ENCODE measurements around the gene VEGFC.

Gene VEGFC

DNA sequence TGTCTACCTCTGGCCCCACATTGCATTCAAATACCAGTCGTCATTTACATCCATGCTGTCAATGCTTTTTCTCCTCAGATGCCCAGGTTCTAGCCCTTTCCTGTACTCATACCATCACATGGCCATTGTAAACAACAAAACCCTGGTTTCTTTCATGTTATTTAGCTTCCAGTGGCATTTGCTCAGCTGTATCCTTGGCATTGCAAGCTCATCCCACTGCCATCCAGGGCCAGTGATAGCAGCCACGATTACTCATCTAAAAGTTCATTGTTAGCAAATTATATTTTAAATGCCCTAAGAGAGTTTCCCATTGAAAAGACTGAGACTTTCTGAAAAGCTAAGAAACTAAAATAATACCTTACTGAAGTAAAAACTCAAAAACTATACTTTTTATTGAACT is 34.0 kb downstream of the VEGFC start:
- no peak for DNase-seq

DNA sequence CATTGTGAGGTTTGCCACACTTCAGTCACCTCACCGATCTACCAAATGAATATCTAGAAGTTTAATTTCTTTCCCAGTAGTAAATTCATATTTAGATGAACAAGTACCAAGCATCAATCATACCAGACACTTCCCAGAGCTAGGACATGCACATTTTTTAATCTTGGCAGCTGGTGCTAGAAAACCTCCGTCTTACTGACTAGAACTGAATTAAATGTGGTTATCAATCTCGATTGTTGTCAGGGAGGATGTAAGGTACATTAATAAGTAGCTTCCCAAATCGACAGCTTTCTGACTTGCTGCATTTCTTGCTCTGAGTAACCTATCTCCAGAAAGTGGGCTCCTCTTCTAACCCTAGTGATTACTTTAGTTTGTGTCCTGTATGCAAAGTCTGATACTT is 34.4 kb downstream of the VEGFC start:
- DNase-seq: no peak

DNA sequence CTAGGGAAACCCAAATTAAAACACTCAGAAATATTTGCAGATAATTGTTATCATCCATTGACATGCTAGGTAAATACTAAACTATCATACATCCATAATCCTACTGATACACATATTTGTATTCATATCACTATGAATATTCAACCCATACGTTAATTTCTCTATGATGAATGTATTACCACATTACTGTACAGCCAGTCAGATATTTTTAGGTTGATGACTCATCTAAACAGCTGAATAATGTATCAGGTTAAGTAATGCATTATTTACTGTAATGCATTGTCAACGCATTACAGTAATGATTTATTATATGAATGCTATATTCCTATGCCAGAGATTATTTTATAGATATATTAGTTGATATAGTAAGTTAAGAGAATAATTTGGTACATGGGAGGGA is 37.1 kb downstream of the VEGFC start:
- no peak for DNase-seq

DNA sequence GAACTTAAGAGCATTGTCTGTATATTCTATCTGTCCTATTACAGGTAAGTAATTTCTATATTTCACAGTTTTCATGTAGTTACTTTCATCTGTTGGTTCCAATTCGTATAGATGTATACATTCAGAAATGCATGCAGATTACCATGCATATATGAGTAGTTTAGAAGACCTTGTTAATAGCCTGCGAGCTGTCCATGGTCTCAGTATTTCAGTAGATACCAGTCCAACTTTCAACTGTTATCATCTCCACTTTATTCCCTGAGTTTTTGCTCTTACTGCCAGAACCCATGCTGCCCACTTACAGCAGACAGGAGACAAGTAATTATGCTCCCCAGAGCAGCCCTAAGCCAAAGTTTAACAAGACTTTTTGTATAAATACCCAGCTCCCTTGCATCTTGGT is 37.7 kb downstream of the VEGFC start:
- DNase-seq: no peak

DNA sequence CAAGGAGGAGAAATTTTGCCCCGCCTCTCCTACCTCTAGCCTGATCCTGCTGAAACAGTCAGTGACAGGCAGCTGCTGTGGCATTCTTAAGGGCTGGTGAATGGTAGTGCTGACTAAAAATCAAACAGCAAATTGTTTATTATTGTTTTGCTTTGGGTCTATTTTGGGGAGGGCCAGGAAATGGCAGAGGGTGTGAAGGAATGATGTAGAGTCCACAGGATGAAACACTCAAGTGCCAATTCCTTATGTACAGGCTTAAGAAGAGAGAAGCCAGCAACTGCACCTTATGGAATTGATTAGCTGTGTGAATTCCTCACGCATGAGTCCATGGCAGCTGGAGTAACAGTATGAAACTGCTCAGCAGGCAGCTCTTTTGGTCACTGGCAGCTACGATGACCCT is 39.7 kb downstream of the VEGFC start:
- DNase-seq: no peak

DNA sequence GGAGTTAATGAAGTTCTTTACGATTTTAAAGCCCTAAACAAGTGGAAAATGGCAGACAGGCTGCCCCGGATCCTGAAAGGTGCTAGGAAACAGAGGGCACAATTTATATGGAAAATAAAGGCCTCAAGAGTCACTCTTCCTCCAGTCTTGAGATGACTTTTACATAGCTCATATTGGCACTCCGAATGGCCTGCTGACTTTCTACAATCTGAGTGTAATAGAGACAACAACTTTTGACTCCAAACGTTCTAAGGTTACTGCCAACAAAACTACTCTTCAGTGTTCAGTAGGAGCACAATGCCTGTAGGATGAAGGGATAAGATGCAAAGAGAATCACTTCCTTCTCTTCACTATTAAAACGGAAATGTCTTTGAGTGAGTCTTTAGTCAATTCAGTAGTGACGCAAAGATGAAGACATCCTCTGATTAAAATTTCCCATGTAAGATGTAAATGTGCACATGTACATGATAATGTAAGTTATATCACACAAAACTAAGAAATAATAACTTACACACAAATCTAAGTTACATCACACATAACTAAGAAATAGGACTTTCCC is 40.5 kb downstream of the VEGFC start:
- DNase-seq: no peak

DNA sequence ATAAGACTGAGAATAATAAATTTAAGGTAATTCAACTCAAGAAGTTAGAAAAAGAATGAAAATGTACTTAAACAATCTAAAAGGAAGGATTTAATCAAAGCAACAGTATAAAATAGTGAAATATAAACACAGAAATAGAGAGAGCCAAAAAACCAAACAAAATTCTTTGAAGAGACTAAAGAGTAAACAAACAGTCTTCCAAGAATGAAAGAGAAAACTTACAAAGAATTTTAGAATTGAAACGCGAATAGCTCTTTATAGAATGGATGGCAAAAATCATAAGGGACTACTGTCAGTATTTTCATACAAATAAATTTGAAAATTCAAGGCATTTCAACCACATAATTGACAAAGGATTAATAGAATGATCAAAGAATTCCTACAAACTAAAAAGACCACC is 41.7 kb downstream of the VEGFC start:
- no peak for DNase-seq

DNA sequence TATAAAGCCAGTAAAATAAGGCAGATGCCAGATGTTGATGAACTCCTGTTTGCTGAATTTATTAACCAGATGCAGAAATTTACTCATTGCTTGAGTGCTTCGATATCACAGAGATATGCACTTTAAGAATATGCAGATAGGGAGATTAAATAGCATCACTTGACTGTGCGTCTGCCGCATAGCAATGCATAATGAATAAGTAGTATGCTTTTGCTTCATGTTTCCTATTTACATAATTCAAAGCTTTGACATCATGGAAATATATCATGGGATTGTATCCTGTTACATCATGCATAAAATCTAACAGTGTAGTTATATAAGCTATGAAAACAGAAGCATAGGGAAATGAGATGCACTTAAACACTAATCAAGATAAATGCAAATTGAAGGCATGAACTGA is 45.9 kb downstream of the VEGFC start:
- DNase-seq: no peak

DNA sequence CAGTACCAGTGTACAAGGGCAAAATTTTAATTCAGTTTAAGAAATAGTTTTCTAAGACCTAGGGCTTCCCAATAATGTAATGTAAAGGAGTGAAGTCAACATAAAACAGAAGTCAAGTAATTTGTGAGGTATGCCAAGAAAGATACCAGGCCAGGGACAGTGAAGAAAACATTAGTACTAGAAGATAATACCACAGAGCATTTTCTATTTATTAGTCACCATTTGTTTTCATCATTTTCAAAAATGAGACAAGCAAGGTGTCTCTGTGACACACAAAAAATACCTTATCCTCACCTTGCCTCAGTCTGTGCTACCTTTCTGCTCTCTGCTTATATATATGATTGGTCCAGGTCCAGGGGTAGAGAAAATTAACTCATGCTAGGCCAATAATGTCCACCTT is 46.8 kb downstream of the VEGFC start:
- no peak for DNase-seq

DNA sequence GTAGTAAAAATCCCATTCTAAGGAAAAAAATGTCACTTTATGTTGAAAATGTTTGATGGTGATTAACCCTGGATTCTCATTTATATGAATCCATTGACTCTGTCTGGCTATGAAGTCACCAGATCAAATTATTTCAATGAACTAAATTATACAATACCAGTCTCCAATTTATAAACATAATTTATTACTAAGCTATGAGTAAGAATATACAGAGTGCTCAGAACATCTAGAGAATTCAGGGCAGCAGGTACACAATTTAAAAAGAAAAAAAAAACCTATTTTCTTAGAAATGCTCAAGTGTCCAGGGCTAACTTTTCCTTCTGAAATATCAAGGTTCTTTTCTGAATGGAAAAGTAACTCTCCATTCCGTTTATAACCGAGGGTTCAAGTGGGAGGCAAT is 48.6 kb downstream of the VEGFC start:
- no peak for DNase-seq

DNA sequence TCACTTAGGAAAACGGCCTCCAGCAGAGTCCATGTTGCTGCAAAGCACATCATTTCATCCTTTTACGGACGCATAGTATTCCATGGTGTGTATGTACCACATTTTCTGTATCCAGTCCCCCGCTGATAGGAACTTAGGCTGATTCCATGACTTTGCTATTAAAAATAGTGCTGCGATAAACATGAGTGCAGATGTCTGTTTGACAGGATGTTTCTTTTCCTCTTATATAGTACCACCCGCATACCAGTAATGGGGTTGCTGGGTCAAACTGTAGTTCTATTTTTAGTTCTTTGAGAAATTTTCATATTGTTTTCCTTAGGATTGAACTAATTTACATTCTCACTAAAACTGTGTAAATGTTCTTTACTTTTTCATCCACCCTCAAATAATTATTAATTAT is 50.5 kb downstream of the VEGFC start:
- DNase-seq: no peak

DNA sequence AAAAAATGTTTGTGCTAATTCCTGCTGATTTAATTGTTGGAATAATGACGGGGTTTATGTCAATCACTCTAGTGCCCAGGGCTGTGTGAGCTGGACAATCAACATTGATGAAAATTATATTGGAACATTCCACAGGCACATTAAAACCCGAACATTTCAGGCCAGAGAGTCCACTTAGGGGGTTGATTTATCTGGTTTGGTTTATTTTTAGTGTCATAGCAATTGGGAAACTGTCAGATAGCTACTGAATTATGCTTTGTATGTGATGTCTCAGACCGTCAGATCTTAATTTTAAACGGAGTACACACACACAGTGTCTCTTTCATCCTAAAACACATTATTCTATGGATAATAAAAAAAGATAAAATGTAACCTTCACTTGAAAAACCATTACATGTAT is 51.5 kb downstream of the VEGFC start:
- DNase-seq: no peak

DNA sequence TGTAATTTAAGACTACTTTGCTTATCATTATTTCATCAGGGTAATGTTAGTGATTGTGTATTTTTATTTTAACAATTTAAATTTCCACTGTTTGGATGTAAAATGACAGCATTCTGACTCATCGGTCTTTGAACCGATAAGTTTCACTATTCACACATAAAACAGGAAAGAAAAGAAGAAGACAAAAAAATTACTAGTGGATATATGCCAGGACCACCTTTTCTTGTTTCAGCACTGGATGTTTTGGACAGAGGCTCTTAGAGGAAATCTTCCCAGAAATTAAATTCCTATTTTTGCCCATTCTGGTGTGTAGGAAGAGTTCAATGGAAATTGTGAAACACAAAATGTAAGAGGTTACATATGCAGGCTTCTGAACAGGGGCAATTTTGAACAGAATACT is 57.4 kb downstream of the VEGFC start:
- no peak for DNase-seq

DNA sequence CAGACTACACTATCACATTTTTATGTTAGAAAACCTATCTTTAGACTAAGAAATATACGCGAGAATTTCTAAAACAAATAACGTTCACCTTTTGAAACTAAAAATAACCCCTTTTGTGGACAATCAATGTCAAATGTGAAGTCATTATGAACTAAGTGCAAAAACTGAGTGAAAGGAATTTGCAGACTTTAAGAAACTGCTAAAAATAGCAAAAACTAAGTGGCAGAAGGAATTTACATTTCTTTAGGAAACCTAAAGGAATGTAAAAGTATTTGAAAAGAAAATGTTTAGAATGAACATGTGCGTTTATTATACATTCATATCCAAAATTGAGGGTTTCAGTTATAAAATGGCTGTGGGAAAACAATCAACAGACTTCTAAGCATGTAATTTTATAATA is 58.3 kb downstream of the VEGFC start:
- no peak for DNase-seq

DNA sequence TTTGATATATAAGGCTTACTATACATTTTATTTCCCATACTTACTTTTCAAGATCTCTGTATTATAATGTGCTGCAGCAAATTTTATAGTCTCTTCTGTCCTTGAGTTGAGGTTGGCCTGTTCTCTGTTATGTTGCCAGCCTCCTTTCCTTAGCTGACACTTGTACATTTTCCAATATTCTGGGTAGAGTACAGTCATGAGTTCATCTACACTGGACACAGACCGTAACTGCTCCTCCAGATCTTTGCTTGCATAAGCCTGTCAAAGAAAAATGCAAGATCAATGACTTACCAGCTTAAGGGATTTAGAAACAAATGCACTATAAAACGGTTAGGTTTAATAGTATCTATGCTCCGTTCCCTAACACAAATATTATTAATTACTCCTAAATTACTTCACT is 63.2 kb downstream of the VEGFC start:
- DNase-seq: no peak

DNA sequence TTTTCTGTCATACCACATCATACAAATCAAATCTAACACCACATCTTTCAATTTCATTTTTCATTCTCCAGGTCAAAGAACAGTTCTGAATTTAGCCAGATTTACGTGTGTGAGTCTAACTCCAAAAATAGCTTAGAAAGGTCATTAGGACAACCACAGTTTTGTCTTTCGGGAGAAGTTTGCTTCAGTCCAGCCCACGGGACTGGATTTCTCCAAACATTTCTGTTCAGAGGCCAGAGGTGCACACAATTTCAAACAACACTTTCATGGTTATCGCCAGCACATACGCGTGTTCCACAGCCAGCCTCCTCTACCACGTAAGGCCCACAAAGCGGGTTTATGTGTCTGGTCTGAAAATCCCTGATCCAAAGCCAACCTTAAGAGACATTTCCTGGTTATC is 65.9 kb downstream of the VEGFC start:
- DNase-seq: no peak

DNA sequence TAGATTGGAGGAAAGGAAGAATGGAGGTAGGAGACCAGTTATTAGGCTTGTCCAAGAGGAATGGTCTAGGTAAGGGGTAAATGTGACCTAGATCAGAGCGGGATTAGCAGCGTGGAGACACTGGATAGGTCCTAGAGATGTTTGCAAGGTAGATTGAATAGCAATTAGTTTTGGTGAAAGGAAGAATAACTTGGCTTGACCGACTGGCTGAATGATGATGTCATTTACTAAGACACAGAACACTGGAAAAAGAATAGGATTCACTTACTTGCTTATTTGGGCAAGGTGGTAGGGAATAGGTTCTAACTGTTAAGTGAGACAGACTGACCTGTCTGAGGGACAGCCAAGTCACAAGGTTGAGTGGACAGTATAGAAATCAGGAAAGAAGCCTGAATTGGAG is 71.3 kb downstream of the VEGFC start:
- no peak for DNase-seq

DNA sequence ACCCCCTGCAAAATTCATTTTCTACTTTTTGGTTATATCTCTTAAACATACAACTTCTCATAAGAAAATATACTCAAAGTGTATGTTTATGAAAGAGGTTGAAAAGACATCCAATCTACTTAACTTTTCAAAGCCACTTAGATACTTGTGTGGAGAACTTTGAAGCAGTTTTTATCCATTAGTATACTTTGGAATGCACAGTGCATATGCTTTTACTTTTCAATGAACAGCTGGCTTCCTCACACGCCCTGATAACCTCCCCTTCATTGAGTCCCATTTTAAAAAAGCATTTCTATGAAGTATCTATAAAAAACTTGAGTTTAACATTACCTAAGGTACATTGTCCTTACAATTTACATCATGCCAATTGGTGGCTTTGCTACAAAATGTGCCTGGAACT is 73.8 kb downstream of the VEGFC start:
- no peak for DNase-seq

DNA sequence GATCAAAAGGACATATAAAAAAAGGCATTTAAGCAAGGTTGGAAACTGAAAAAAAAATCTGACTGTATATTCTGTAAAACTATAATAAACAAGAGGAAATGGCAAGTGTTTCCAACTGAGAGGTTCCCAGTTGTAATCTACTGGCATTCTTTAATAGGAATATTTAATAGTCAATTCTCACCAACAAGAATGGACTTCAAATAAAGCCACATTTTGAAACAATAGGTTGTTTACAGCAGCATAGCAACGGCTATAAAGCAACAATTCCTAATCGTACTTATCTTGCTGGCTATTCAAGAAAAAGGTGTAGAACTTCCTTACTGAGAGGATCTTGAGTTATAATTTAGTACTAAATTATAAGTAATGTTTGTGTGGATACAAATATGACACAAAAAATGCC is 75.5 kb downstream of the VEGFC start:
- no peak for DNase-seq

DNA sequence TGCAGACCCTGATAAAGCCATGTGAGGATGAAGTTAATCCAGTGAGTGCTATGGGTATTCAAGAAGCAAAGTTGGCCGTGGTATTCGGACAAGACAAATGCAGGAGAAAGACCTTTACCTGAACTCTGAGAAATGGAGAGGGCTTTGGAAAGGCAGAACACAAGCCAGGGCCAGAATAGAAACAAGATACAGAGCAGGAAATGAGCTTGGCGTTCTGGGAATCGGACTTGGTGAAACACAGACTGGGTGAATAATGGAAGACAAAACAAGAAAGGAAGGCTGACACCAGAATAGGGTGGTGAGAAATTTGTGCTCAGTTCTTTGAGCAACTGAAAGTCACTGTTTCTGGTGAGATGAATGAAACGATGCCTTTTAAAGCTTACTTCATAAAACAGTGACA is 83.3 kb downstream of the VEGFC start:
- no peak for DNase-seq

DNA sequence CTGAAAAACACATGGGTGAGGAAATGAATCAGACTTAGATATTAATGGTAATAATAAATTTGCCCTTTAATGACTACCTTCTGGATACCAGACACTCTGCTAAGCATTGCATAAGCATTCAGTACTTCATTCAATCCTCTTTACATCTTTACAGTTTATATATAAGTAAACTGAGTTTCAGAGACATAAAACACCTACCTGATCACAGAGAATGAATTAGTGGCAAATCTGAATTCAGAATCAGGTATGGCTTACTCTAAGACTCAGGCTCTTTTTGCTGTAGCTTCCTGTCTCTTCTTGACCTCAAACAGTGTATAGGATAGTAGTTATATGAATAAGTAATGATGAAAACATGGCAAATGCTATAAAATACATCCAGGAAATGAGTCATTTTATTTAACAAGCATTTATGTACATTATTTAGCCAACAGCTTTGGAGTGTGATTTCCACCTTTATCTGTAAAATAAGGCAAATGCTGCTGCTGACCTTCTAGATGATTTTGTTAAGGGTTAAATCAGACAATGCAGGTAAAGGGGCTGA is 83.9 kb downstream of the VEGFC start:
- DNase-seq: no peak

DNA sequence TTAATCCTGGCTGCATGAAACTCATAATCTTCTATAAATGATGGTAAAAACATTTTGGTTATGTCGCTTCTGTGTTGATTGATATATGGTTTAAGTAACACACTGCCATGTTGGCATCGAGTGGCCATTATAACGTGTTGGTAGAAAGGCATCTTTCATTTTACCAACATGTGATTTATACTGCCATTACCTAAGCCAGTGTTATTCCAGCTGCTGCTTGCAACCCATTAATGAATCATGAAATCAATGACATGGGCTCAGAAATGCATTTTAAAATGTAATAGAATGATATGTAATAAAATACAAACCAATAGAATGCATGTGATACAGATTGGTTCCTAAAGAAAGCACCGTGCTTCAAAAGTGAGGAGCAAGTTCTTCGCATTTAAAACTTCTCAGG is 102.0 kb downstream of the VEGFC start:
- no peak for DNase-seq

DNA sequence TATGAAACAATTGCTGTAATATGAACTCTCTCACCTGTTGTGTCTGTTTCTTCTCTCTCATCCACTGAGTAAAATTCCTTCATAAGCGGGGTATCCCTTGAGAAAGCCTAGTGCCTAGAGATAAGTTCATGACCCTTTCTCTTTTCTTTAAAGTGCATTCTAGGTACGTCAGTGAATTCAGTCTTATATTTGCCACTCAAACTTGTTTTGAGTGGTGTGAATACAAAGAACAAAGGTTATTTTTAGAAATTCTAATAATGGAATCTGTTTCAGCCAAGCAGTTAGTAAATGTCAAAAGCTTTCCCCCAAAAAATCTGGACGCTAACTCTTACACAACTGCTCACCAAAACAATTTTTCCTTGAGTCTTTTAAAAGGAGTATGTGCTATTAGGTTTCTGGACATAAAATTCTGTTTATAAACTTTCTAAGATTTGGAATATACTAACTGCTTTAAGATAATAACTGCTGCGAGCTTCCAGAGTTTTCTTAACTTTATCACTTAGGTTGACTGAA is 112.0 kb downstream of the VEGFC start:
- DNase-seq: no peak

DNA sequence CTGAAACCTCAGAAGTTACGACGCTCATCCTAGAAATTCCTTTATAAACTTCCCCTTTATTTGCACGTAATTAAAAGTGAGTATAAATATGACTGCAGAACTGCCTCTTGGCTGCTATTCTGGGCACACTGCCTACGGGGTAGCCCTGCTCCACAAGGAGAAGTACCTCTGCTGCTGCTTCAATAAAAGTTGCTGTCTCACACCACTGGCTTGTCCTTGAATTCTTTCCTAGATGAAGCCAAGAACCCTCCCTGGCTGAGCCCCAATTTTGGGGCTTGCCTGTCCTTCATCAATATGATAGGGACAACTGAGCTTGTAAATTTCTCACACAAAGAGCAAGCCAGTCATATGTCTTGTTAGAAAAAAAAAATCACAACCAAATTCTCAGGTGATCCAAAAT is 115.8 kb downstream of the VEGFC start:
- DNase-seq: no peak

DNA sequence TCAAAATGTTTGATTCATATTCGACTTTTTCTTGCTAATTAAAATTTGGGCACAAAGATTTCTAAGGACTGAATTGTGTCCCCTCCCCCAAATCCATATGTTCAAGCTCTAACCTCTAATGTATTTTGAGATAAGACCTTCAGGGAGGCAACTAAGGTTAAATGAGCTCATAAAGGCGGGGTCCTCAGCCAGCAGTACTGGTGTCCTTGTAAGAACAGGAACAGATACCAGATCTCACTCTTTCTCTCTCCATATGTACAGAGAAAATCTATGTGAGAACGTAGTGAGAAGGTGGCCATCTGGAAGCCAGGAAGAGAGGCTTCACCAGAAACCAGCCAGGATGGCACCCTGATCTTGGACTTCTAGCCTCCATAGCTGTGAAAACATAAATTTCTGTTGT is 116.9 kb downstream of the VEGFC start:
- DNase-seq: no peak

DNA sequence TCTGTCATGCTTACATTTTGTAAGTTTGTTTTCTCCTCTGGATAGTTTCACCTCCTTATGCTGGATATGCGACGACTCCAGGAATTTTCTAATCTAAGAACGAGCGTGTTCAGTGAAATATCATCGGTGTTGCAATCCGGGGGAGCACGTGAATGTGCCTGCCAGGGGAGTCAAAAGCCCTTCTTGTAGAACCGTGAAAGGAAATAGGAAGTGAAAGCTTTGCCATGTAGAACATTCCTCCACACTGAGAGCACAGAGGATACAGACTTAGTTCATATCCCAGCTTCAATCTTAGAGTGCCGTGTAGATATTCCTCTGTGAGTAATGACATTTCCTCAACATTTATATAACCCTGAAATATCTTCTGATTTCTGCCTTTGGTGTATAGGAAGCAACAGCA is 121.2 kb downstream of the VEGFC start:
- DNase-seq: no peak
